ENCODE measurements around the gene NUMA1. TPM values are rescaled to one million over a fixed set of nuclear protein-coding genes. Genes with fewer than 3 reads are reported as not detected.

Gene NUMA1
- total and polyA plus RNA-seq, 2 of the 13 experiments (the other 11 are each of a cell fraction or from before 2014, with no cell fraction given): 57.3 to 60.2 TPM

DNA sequence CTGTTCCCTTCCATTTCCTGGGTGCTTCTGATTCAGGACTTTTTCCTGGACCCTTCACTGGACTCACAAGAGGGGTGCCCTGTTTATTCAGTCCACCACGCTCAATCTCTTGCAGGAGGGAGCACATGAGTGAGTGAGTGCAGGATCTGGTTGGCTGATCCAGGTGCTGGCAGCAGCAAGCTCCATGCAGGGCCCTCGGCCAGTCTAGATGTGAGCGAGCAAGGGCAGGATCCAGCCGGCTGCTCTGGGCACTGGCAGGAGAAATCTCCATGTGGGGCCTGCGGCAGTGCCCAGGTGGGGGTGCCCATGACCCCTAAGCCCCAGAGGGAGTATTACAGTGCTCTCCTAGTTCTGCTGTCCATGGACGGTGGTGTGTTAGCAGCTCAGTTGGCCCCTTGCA lies 43.7 kb upstream of the NUMA1 start:
- 10% methylated on average over 4 of the region's 6 CpGs for WGBS (ENCODE audit: low lambda C conversion rate)
- in situ Hi-C loops (cut with HindIII; ENCODE audit: extremely low pct_ligation_motif_present, low pct_unique_long_range_greater_than_20kb): no loop called here
- CTCF ChIA-PET (ENCODE audit: low intra/inter-chr PET ratio, low total read pairs): no interaction called here

More for the DNA sequence above, 43.7 kb upstream of the NUMA1 start:
- peaks cover 15% of the 10 kb centered on the region for H3K9me3 ChIP-seq (ENCODE audit: low read length)
- H3K9ac ChIP-seq (ENCODE audit: insufficient read depth, low read depth, low read length): no peak overlapping the region
- H3K79me2 ChIP-seq (ENCODE audit: insufficient read depth, low read length): no peaks in the 10 kb centered on the region
- no TSS peak for BruUV-seq (replicated peaks)
- H3K27ac ChIP-seq (ENCODE audit: extremely low read length, insufficient read depth, low read length): no peak overlapping the region
- H4K20me1 ChIP-seq (ENCODE audit: insufficient read depth, low read length): no peaks in the 10 kb centered on the region
- FAIRE-seq: no peak
- POLR2A ChIA-PET: interaction anchor here (2.0 kb wide), 1 partner anchor 11 kb away, joined by 6 read pairs; the partner anchor contains the start of gene ANAPC15
- peaks cover 1 to 3% of the 10 kb centered on the region in 2 experiments; a peak in 3 of 5 replicates for H3K27me3 ChIP-seq (ENCODE audit: control insufficient read depth in 1 of 2, insufficient read depth in 2 of 2, low read length in 2 of 2)
- no peak overlapping the region for H3K4me2 ChIP-seq (ENCODE audit: low read depth, low read length)
- H3K4me1 ChIP-seq (ENCODE audit: insufficient read depth, low read length): no peaks in the 10 kb centered on the region
- H2AFZ ChIP-seq (ENCODE audit: low read length): no peak overlapping the region
- TF ChIP-seq, protein P1, sequence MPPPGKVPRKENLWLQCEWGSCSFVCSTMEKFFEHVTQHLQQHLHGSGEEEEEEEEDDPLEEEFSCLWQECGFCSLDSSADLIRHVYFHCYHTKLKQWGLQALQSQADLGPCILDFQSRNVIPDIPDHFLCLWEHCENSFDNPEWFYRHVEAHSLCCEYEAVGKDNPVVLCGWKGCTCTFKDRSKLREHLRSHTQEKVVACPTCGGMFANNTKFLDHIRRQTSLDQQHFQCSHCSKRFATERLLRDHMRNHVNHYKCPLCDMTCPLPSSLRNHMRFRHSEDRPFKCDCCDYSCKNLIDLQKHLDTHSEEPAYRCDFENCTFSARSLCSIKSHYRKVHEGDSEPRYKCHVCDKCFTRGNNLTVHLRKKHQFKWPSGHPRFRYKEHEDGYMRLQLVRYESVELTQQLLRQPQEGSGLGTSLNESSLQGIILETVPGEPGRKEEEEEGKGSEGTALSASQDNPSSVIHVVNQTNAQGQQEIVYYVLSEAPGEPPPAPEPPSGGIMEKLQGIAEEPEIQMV (CRISPR knock-in tag; IDR thresholded peaks at IDR 0.05; ENCODE audit: low read depth): no peak
- TF ChIP-seq, protein P2, sequence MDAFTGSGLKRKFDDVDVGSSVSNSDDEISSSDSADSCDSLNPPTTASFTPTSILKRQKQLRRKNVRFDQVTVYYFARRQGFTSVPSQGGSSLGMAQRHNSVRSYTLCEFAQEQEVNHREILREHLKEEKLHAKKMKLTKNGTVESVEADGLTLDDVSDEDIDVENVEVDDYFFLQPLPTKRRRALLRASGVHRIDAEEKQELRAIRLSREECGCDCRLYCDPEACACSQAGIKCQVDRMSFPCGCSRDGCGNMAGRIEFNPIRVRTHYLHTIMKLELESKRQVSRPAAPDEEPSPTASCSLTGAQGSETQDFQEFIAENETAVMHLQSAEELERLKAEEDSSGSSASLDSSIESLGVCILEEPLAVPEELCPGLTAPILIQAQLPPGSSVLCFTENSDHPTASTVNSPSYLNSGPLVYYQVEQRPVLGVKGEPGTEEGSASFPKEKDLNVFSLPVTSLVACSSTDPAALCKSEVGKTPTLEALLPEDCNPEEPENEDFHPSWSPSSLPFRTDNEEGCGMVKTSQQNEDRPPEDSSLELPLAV (CRISPR knock-in tag; conservative IDR thresholded peaks at IDR 0.05; ENCODE audit: low read depth): no peak
- TF ChIP-seq ZNF549 (CRISPR knock-in tag; IDR thresholded peaks at IDR 0.05) (no peak), TOPORS (CRISPR knock-in tag; IDR thresholded peaks at IDR 0.05) (no peak)
- TF ChIP-seq, protein P3, sequence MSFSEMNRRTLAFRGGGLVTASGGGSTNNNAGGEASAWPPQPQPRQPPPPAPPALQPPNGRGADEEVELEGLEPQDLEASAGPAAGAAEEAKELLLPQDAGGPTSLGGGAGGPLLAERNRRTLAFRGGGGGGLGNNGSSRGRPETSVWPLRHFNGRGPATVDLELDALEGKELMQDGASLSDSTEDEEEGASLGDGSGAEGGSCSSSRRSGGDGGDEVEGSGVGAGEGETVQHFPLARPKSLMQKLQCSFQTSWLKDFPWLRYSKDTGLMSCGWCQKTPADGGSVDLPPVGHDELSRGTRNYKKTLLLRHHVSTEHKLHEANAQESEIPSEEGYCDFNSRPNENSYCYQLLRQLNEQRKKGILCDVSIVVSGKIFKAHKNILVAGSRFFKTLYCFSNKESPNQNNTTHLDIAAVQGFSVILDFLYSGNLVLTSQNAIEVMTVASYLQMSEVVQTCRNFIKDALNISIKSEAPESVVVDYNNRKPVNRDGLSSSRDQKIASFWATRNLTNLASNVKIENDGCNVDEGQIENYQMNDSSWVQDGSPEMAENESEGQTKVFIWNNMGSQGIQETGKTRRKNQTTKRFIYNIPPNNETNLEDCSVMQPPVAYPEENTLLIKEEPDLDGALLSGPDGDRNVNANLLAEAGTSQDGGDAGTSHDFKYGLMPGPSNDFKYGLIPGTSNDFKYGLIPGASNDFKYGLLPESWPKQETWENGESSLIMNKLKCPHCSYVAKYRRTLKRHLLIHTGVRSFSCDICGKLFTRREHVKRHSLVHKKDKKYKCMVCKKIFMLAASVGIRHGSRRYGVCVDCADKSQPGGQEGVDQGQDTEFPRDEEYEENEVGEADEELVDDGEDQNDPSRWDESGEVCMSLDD (CRISPR knock-in tag; IDR thresholded peaks at IDR 0.05; ENCODE audit: borderline replicate concordance): no peak
- TF ChIP-seq, protein P4, sequence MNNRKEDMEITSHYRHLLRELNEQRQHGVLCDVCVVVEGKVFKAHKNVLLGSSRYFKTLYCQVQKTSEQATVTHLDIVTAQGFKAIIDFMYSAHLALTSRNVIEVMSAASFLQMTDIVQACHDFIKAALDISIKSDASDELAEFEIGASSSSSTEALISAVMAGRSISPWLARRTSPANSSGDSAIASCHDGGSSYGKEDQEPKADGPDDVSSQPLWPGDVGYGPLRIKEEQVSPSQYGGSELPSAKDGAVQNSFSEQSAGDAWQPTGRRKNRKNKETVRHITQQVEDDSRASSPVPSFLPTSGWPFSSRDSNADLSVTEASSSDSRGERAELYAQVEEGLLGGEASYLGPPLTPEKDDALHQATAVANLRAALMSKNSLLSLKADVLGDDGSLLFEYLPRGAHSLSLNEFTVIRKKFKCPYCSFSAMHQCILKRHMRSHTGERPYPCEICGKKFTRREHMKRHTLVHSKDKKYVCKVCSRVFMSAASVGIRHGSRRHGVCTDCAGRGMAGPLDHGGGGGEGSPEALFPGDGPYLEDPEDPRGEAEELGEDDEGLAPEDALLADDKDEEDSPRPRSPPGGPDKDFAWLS (CRISPR knock-in tag; IDR thresholded peaks at IDR 0.05; ENCODE audit: borderline replicate concordance): no peak
- H3K36me3 ChIP-seq (replicated peaks in 1 of 2; ENCODE audit: control insufficient read depth in 1 of 2, insufficient read depth in 2 of 2, low read length in 2 of 2): no peaks in the 10 kb centered on the region
- intact Hi-C loops (cut with micrococcal nuclease; ENCODE audit: unreplicated experiment): no loop called here
- DNase-seq (ENCODE audit: low spot score): no peak
- no peak overlapping the region for H3K4me3 ChIP-seq (replicated peaks in 1 of 3; ENCODE audit: insufficient read depth in 1 of 3, low read depth in 2 of 3, low read length in 3 of 3)
- ATAC-seq: no peak
